Ascending aorta (tissue), 2 donors: ENCODE results near the gene MAPK12. TPM values are rescaled to one million over a fixed set of nuclear protein-coding genes. Genes with fewer than 3 reads are reported as not detected.
A peak's percentile ranks its signal among the peaks of the same experiment; 100 is the strongest.

Experiments used
- DNase-seq, 2 donors: peaks; one replicate each; pipeline ENCODE4 v3.0.0-alpha.2; 2019; ENCODE audit warnings: low spot score in 2 of 2
- H3K27ac ChIP-seq, 2 donors: fragments of 200-600 bp; sonication (generic); one replicate each; pipeline ENCODE4 v1.5.1; 2016 to 2017; ENCODE audit warnings: mild to moderate bottlenecking in 1 of 2
- H3K27me3 ChIP-seq: fragments of 200-600 bp; sonication (generic); one replicate; pipeline ENCODE4 v1.5.1; 2017
- H3K36me3 ChIP-seq, 2 donors: fragments of 200-600 bp; sonication (generic); one replicate each; pipeline ENCODE4 v1.5.1; 2016
- H3K4me1 ChIP-seq, 2 donors: fragments of 200-600 bp; sonication (generic); one replicate each; pipeline ENCODE4 v1.5.1; 2016 to 2017; ENCODE audit warnings: mild to moderate bottlenecking in 1 of 2
- H3K4me3 ChIP-seq, 2 donors: fragments of 200-600 bp; sonication (generic); one replicate each; pipeline ENCODE4 v1.5.1; 2016 to 2017; ENCODE audit warnings: mild to moderate bottlenecking in 1 of 2
- H3K9me3 ChIP-seq, 2 donors: fragments of 200-600 bp; sonication (generic); one replicate each; pipeline ENCODE4 v1.5.1; 2016
- CTCF ChIP-seq, 3 experiments: fragments of 200-600 bp in 2 of 3; fragments of 450-650 bp in 1 of 3; sonication (generic) in 2 of 3; IDR thresholded peaks; one replicate each; pipeline ENCODE4 v1.5.1; 2016 to 2019; ENCODE audit warnings: antibody characterized with exemption in 3 of 3, mild to moderate bottlenecking in 1 of 3, moderate library complexity in 1 of 3
- intact Hi-C: fragments of 100-400 bp; cut with DNase I; formaldehyde crosslinking; loops from one replicate; pipeline ENCODE4 v1.15.1; 2023
- total RNA-seq: library from RNA; depleted of rRNA; stranded (reverse); fragments of >200 nt; gene quantifications from one replicate; pipeline ENCODE4 v1.1.0, GENCODE V29; 2016

The MAPK12 gene
- total RNA-seq, 1 donor from 2014 or later: 29.4 TPM

- Histone ChIP-seq H3K27me3 (no peaks in the 10 kb centered on the region), H3K27ac (peak overlapping the region; percentile 2 to 33), H3K36me3 (no peaks in the 10 kb centered on the region), H3K9me3 (no peaks in the 10 kb centered on the region), H3K4me1 (peaks cover 39 to 73% of the 10 kb centered on the region in 2 donors), H3K4me3 (no peak overlapping the region)
- DNase-seq: no peak
- intact Hi-C loops: no loop called here
- TF ChIP-seq CTCF (IDR thresholded peaks at IDR 0.05): no peak
Observed at GRCh38 chr22:50298266-50298637, 36.8 kb upstream of the MAPK12 start.

- Histone ChIP-seq H3K4me1 (peaks cover 39 to 73% of the 10 kb centered on the region in 2 donors), H3K27me3 (no peaks in the 10 kb centered on the region), H3K4me3 (no peak overlapping the region), H3K9me3 (no peaks in the 10 kb centered on the region), H3K36me3 (no peaks in the 10 kb centered on the region), H3K27ac (peak overlapping the region; percentile 33)
- no peak for TF ChIP-seq CTCF (IDR thresholded peaks at IDR 0.05)
- intact Hi-C loops: no loop called here
- DNase-seq: no peak
Observed at GRCh38 chr22:50297510-50298265, 36.2 kb upstream of the MAPK12 start.

GRCh38 chr22:50296658-50297490, 35.4 kb upstream of the MAPK12 start:
- DNase-seq: no peak
- no peak for TF ChIP-seq CTCF (IDR thresholded peaks at IDR 0.05)
- no peak overlapping the region for H3K4me3 ChIP-seq
- H3K9me3 ChIP-seq: no peaks in the 10 kb centered on the region
- H3K36me3 ChIP-seq: no peaks in the 10 kb centered on the region
- H3K27me3 ChIP-seq: no peaks in the 10 kb centered on the region
- peaks cover 31 to 69% of the 10 kb centered on the region in 2 donors for H3K4me1 ChIP-seq
- peak overlapping the region; percentile 33 for H3K27ac ChIP-seq
- intact Hi-C loops: no loop called here

- Histone ChIP-seq H3K4me1 (peaks cover 10 to 43% of the 10 kb centered on the region in 2 donors), H3K9me3 (no peaks in the 10 kb centered on the region), H3K27ac (peak overlapping the region; percentile 77 to 97), H3K27me3 (no peaks in the 10 kb centered on the region), H3K4me3 (peak overlapping the region; percentile 45 to 57), H3K36me3 (peaks cover 11 to 22% of the 10 kb centered on the region in 2 donors)
- intact Hi-C loops: no loop called here
- no peak for DNase-seq
- TF ChIP-seq CTCF (IDR thresholded peaks at IDR 0.05): no peak
Observed at GRCh38 chr22:50294319-50294656, 32.8 kb upstream of the MAPK12 start.

- no peak for TF ChIP-seq CTCF (IDR thresholded peaks at IDR 0.05)
- Histone ChIP-seq H3K4me3 (peak overlapping the region; percentile 45 to 57), H3K27ac (peak overlapping the region; percentile 77 to 97), H3K36me3 (peaks cover 17 to 28% of the 10 kb centered on the region in 2 donors), H3K4me1 (peaks cover 9 to 38% of the 10 kb centered on the region in 2 donors), H3K27me3 (no peaks in the 10 kb centered on the region), H3K9me3 (no peaks in the 10 kb centered on the region)
- no peak for DNase-seq
- intact Hi-C loops: loop anchor here (1.0 kb wide), 2 partner anchors 12 to 34 kb away; partner anchors contain the start of gene DENND6B
Observed at GRCh38 chr22:50293441-50294318, 32.2 kb upstream of the MAPK12 start.
